Measurements from ENCODE around the gene FOXG1.

The FOXG1 gene

GRCh38 chr14:28783664-28784063 is 17.1 kb downstream of the FOXG1 start:
- Histone ChIP-seq H3K56ac (ENCODE audit: low read length) (no peak overlapping the region), H2BK120ac (ENCODE audit: low read depth, low read length) (no peak overlapping the region), H3K9ac (ENCODE audit: low read length) (no peak overlapping the region), H3K4me1 (ENCODE audit: control insufficient read depth, low read depth, low read length) (no peaks in the 10 kb centered on the region), H3K4ac (ENCODE audit: low read depth, low read length) (no peak overlapping the region), H2BK15ac (replicated peaks; ENCODE audit: low read depth) (no peak overlapping the region), H3K23ac (ENCODE audit: low read length) (no peak overlapping the region), H4K8ac (ENCODE audit: low read depth, low read length) (no peak overlapping the region), H3K18ac (ENCODE audit: low read length) (no peak overlapping the region), H3K27ac (ENCODE audit: low read depth, low read length) (no peak overlapping the region), H4K5ac (ENCODE audit: low read length) (no peak overlapping the region), H3K79me1 (ENCODE audit: low read length) (no peaks in the 10 kb centered on the region), H3K4me2 (ENCODE audit: low read length) (no peak overlapping the region), H2BK5ac (ENCODE audit: low read length) (no peak overlapping the region), H3K27me3 (ENCODE audit: insufficient read depth, low read length, poor library complexity) (peaks cover 22% of the 10 kb centered on the region), H3K4me3 (ENCODE audit: low read length) (no peak overlapping the region), H3K79me2 (ENCODE audit: control insufficient read depth, insufficient read depth, low read length) (no peaks in the 10 kb centered on the region), H3K36me3 (ENCODE audit: control insufficient read depth, insufficient read depth, low read length) (no peaks in the 10 kb centered on the region), H2AK5ac (ENCODE audit: low read length) (no peak overlapping the region)
- no CpG with 5 or more reads among the region's 4 CpGs for WGBS (ENCODE audit: extremely low coverage, insufficient coverage, low lambda C conversion rate)
- DNase-seq = no peak

DNA sequence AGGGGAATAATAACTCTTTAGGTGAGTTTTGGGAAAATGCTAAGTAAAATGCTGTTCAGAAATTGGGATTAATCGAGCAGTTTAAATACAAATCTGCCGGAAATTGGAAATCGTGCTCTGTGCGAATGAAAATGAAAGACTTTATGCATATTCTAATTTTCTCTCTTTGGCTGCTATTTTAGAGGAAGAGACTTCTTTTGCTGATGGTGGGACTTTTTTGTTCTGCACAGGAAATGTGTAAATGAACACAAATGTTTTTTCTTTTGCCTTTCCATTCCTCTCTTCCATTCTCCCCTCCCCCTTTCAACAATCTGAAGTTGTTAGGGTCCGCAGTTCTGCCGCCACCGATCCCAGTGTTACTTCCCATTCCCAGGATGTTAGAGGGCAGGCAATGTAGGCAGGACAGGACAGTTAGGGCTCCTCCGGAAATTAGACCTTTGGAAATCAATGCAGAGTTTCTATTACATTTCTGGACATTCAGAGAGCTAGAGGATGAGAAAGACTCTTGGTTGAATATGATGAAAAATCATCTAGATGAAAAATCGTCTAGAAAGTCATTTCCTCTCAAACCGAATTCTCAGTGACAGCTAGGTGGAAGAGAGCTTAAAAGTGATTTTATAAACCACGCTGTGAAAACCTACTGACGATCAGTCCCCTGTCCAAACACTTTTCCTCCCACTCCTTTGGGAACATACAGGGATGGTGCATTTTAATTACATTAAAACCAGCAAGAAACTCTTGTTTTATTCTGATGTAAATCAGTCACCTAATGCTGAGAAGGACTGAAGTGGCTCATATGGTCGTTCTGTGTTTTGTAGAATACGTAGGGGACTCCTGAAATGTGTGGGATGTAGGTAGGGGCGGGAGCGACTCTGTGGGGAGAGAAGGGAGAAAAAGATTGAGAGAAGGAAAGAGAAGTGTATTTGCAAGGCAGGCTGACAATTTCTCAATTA is 17.8 kb downstream of the FOXG1 start:
- H4K8ac ChIP-seq (ENCODE audit: low read depth, low read length) = no peak overlapping the region
- H3K79me1 ChIP-seq (ENCODE audit: low read length) = no peaks in the 10 kb centered on the region
- no peak overlapping the region for H3K27ac ChIP-seq (ENCODE audit: low read depth, low read length)
- H3K4me3 ChIP-seq (ENCODE audit: low read length) = no peak overlapping the region
- no peaks in the 10 kb centered on the region for H3K36me3 ChIP-seq (ENCODE audit: control insufficient read depth, insufficient read depth, low read length)
- H3K4me1 ChIP-seq (ENCODE audit: control insufficient read depth, low read depth, low read length) = no peaks in the 10 kb centered on the region
- no peak overlapping the region for H3K4ac ChIP-seq (ENCODE audit: low read depth, low read length)
- H3K27me3 ChIP-seq (ENCODE audit: insufficient read depth, low read length, poor library complexity) = peaks cover 22% of the 10 kb centered on the region
- DNase-seq = no peak
- peak overlapping the region; percentile 63 for H3K9ac ChIP-seq (ENCODE audit: low read length)
- H2BK15ac ChIP-seq (replicated peaks; ENCODE audit: low read depth) = no peak overlapping the region
- H4K5ac ChIP-seq (ENCODE audit: low read length) = no peak overlapping the region
- no peak overlapping the region for H2AK5ac ChIP-seq (ENCODE audit: low read length)
- H2BK120ac ChIP-seq (ENCODE audit: low read depth, low read length) = no peak overlapping the region
- no peaks in the 10 kb centered on the region for H3K79me2 ChIP-seq (ENCODE audit: control insufficient read depth, insufficient read depth, low read length)
- no peak overlapping the region for H3K18ac ChIP-seq (ENCODE audit: low read length)
- no CpG with 5 or more reads among the region's 16 CpGs for WGBS (ENCODE audit: extremely low coverage, insufficient coverage, low lambda C conversion rate)
- H3K23ac ChIP-seq (ENCODE audit: low read length) = no peak overlapping the region
- peak overlapping the region; percentile 77 for H3K4me2 ChIP-seq (ENCODE audit: low read length)
- peak overlapping the region; percentile 7 for H3K56ac ChIP-seq (ENCODE audit: low read length)
- H2BK5ac ChIP-seq (ENCODE audit: low read length) = no peak overlapping the region

- Histone ChIP-seq H3K18ac (ENCODE audit: low read length) (no peak overlapping the region), H3K56ac (ENCODE audit: low read length) (peak overlapping the region; percentile 88), H3K4ac (ENCODE audit: low read depth, low read length) (no peak overlapping the region), H3K9ac (ENCODE audit: low read length) (peak overlapping the region; percentile 63), H3K4me1 (ENCODE audit: control insufficient read depth, low read depth, low read length) (no peaks in the 10 kb centered on the region), H3K4me3 (ENCODE audit: low read length) (peak overlapping the region; percentile 36), H3K23ac (ENCODE audit: low read length) (no peak overlapping the region), H2BK5ac (ENCODE audit: low read length) (no peak overlapping the region), H3K27ac (ENCODE audit: low read depth, low read length) (no peak overlapping the region), H3K79me2 (ENCODE audit: control insufficient read depth, insufficient read depth, low read length) (no peaks in the 10 kb centered on the region), H3K79me1 (ENCODE audit: low read length) (no peaks in the 10 kb centered on the region), H2BK120ac (ENCODE audit: low read depth, low read length) (no peak overlapping the region), H2BK15ac (replicated peaks; ENCODE audit: low read depth) (no peak overlapping the region), H3K4me2 (ENCODE audit: low read length) (peak overlapping the region; percentile 77), H4K5ac (ENCODE audit: low read length) (no peak overlapping the region), H2AK5ac (ENCODE audit: low read length) (no peak overlapping the region), H4K8ac (ENCODE audit: low read depth, low read length) (peak overlapping the region; percentile 7), H3K36me3 (ENCODE audit: control insufficient read depth, insufficient read depth, low read length) (no peaks in the 10 kb centered on the region), H3K27me3 (ENCODE audit: insufficient read depth, low read length, poor library complexity) (peaks cover 20% of the 10 kb centered on the region)
- DNase-seq = peak; percentile 87
- WGBS (ENCODE audit: extremely low coverage, insufficient coverage, low lambda C conversion rate) = no CpG with 5 or more reads among the region's 62 CpGs
Observed at GRCh38 chr14:28785096-28785952, 18.7 kb downstream of the FOXG1 start.

DNA sequence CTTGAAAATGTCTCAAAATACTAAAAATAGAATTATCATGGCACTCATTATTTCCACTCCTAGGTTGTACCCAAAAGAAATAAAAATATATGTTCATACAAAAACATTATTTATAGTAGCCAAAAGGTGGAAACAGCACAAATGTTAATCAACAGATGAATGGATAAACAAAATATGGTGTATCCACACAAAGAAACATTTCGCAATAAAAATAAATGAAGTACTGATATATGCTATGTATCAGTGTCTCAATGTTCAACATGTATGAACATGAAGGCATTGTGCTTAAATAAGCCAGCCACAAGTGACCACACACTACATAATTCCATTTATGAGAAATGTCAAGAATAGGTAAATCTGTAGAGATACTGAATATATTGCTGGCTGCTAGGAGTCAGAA is 40.9 kb downstream of the FOXG1 start:
- no peaks in the 10 kb centered on the region for H3K27me3 ChIP-seq (ENCODE audit: insufficient read depth, low read length, poor library complexity)
- H4K5ac ChIP-seq (ENCODE audit: low read length) = no peak overlapping the region
- H3K4me3 ChIP-seq (ENCODE audit: low read length) = no peak overlapping the region
- H2BK15ac ChIP-seq (replicated peaks; ENCODE audit: low read depth) = no peak overlapping the region
- no peak for DNase-seq
- H3K23ac ChIP-seq (ENCODE audit: low read length) = no peak overlapping the region
- no peak overlapping the region for H3K4me2 ChIP-seq (ENCODE audit: low read length)
- no CpG with 5 or more reads among the region's 1 CpG for whole genome bisulfite sequencing (ENCODE audit: extremely low coverage, insufficient coverage, low lambda C conversion rate)
- H2BK5ac ChIP-seq (ENCODE audit: low read length) = no peak overlapping the region
- no peaks in the 10 kb centered on the region for H3K79me2 ChIP-seq (ENCODE audit: control insufficient read depth, insufficient read depth, low read length)
- no peak overlapping the region for H2AK5ac ChIP-seq (ENCODE audit: low read length)
- H3K56ac ChIP-seq (ENCODE audit: low read length) = no peak overlapping the region
- no peak overlapping the region for H3K4ac ChIP-seq (ENCODE audit: low read depth, low read length)
- no peak overlapping the region for H4K8ac ChIP-seq (ENCODE audit: low read depth, low read length)
- no peaks in the 10 kb centered on the region for H3K36me3 ChIP-seq (ENCODE audit: control insufficient read depth, insufficient read depth, low read length)
- H2BK120ac ChIP-seq (ENCODE audit: low read depth, low read length) = no peak overlapping the region
- H3K79me1 ChIP-seq (ENCODE audit: low read length) = no peaks in the 10 kb centered on the region
- H3K4me1 ChIP-seq (ENCODE audit: control insufficient read depth, low read depth, low read length) = peaks cover 2% of the 10 kb centered on the region
- H3K27ac ChIP-seq (ENCODE audit: low read depth, low read length) = no peak overlapping the region
- no peak overlapping the region for H3K18ac ChIP-seq (ENCODE audit: low read length)
- H3K9ac ChIP-seq (ENCODE audit: low read length) = no peak overlapping the region

GRCh38 chr14:28813810-28814209 is 47.2 kb downstream of the FOXG1 start:
- Histone ChIP-seq H2BK15ac (replicated peaks; ENCODE audit: low read depth) (no peak overlapping the region), H3K79me2 (ENCODE audit: control insufficient read depth, insufficient read depth, low read length) (no peaks in the 10 kb centered on the region), H3K23ac (ENCODE audit: low read length) (no peak overlapping the region), H3K4me2 (ENCODE audit: low read length) (no peak overlapping the region), H2AK5ac (ENCODE audit: low read length) (no peak overlapping the region), H3K27me3 (ENCODE audit: insufficient read depth, low read length, poor library complexity) (no peaks in the 10 kb centered on the region), H2BK5ac (ENCODE audit: low read length) (no peak overlapping the region), H3K4me1 (ENCODE audit: control insufficient read depth, low read depth, low read length) (no peaks in the 10 kb centered on the region), H3K56ac (ENCODE audit: low read length) (no peak overlapping the region), H3K4ac (ENCODE audit: low read depth, low read length) (no peak overlapping the region), H4K5ac (ENCODE audit: low read length) (no peak overlapping the region), H3K9ac (ENCODE audit: low read length) (no peak overlapping the region), H2BK120ac (ENCODE audit: low read depth, low read length) (no peak overlapping the region), H3K18ac (ENCODE audit: low read length) (no peak overlapping the region), H3K36me3 (ENCODE audit: control insufficient read depth, insufficient read depth, low read length) (no peaks in the 10 kb centered on the region), H3K79me1 (ENCODE audit: low read length) (no peaks in the 10 kb centered on the region), H3K27ac (ENCODE audit: low read depth, low read length) (no peak overlapping the region), H4K8ac (ENCODE audit: low read depth, low read length) (no peak overlapping the region), H3K4me3 (ENCODE audit: low read length) (no peak overlapping the region)
- no peak for DNase-seq
- no CpG with 5 or more reads among the region's 3 CpGs for WGBS (ENCODE audit: extremely low coverage, insufficient coverage, low lambda C conversion rate)
